Osteocyte (in vitro differentiated cells): ENCODE measurements around the gene TSPAN3. TPM values are rescaled to one million over a fixed set of nuclear protein-coding genes. Genes with fewer than 3 reads are reported as not detected.

ENCODE experiments used
- DNase-seq: peaks from one replicate; pipeline ENCODE4 v3.0.0; 2021; ENCODE audit warnings: mixed read lengths; ENCODE audit not compliant: unreplicated experiment; ENCODE audit errors: extremely low spot score
- H3K27ac Mint-ChIP-seq: one replicate; pipeline ENCODE4 v1.8.0; 2021; ENCODE audit warnings: mild to moderate bottlenecking, mixed read lengths; ENCODE audit not compliant: unreplicated experiment
- H3K27me3 Mint-ChIP-seq: one replicate; pipeline ENCODE4 v1.8.0; 2021; ENCODE audit warnings: mixed read lengths; ENCODE audit not compliant: unreplicated experiment
- H3K36me3 Mint-ChIP-seq: one replicate; pipeline ENCODE4 v1.8.0; 2021; ENCODE audit warnings: mixed read lengths; ENCODE audit not compliant: unreplicated experiment
- H3K4me1 Mint-ChIP-seq: one replicate; pipeline ENCODE4 v1.8.0; 2021; ENCODE audit warnings: mixed read lengths; ENCODE audit not compliant: unreplicated experiment
- H3K4me3 Mint-ChIP-seq: one replicate; pipeline ENCODE4 v1.8.0; 2021; ENCODE audit warnings: mild to moderate bottlenecking, moderate library complexity, mixed read lengths; ENCODE audit not compliant: unreplicated experiment
- H3K9me3 Mint-ChIP-seq: one replicate; pipeline ENCODE4 v1.8.0; 2021; ENCODE audit warnings: mixed read lengths; ENCODE audit not compliant: unreplicated experiment
- total RNA-seq: library from RNA; stranded (reverse); gene quantifications from 2 replicates; pipeline ENCODE4 v1.2.1, GENCODE V29; 2021
- TF ChIP-seq, protein P1 (sequence below): fragments of 200-600 bp; sonication (generic); IDR thresholded peaks from 2 replicates; pipeline ENCODE4 v1.5.0; 2021; ENCODE audit warnings: antibody characterized with exemption, mild to moderate bottlenecking, moderate library complexity

TSPAN3 gene
- total RNA-seq, 1 donor from 2014 or later, result 296 TPM

DNA sequence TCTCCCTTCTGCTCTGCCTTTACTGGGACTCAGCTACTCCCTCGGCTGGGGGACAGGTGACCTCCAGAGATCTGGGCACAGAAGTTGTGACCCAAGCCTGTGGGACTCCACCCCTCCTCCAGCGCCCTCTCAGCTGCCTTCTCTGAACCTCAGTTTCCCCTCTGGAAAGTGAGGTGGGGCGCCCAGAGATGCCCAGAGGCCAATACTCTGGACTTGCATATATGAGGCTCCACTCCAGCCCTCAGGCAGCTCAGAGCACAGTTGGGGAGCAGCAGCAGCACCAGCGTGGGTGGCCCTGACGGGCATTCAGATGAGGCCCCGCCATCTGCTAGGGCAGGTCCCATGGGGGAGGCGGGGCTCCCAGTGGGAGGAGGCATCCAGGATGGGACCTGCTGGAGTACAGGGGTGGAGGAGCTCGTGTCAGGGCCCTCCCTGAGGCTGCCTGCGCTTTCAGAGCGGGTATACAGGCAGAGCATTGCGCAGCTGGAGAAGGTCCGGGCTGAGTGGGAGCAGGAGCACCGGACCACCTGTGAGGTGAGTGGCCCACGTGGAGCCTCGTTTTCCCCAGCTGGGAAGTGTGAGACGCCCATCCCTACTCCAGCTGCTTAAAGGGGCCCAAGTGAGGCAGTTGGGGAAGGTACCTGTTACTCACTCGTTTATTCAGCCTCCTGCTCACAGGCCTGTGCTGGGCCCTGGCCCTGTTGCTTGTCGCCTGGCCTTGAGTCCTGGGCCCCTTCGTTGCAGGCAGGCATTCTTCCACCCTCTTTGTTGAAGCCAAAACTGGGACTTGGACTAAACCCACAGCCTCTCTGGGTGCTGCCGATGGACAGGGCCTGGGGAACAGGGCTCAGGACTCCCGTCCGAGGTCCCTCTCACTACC, 40.6 kb downstream of the TSPAN3 start:
- TF ChIP-seq, protein P1, sequence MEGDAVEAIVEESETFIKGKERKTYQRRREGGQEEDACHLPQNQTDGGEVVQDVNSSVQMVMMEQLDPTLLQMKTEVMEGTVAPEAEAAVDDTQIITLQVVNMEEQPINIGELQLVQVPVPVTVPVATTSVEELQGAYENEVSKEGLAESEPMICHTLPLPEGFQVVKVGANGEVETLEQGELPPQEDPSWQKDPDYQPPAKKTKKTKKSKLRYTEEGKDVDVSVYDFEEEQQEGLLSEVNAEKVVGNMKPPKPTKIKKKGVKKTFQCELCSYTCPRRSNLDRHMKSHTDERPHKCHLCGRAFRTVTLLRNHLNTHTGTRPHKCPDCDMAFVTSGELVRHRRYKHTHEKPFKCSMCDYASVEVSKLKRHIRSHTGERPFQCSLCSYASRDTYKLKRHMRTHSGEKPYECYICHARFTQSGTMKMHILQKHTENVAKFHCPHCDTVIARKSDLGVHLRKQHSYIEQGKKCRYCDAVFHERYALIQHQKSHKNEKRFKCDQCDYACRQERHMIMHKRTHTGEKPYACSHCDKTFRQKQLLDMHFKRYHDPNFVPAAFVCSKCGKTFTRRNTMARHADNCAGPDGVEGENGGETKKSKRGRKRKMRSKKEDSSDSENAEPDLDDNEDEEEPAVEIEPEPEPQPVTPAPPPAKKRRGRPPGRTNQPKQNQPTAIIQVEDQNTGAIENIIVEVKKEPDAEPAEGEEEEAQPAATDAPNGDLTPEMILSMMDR, result no peak
- Mint-ChIP-seq H3K36me3 (no peaks in the 10 kb centered on the region), H3K9me3 (no peaks in the 10 kb centered on the region), H3K27me3 (no peaks in the 10 kb centered on the region), H3K27ac (no peak overlapping the region), H3K4me3 (no peak overlapping the region), H3K4me1 (peaks cover 18% of the 10 kb centered on the region)
- DNase-seq, result peak; percentile 85

DNA sequence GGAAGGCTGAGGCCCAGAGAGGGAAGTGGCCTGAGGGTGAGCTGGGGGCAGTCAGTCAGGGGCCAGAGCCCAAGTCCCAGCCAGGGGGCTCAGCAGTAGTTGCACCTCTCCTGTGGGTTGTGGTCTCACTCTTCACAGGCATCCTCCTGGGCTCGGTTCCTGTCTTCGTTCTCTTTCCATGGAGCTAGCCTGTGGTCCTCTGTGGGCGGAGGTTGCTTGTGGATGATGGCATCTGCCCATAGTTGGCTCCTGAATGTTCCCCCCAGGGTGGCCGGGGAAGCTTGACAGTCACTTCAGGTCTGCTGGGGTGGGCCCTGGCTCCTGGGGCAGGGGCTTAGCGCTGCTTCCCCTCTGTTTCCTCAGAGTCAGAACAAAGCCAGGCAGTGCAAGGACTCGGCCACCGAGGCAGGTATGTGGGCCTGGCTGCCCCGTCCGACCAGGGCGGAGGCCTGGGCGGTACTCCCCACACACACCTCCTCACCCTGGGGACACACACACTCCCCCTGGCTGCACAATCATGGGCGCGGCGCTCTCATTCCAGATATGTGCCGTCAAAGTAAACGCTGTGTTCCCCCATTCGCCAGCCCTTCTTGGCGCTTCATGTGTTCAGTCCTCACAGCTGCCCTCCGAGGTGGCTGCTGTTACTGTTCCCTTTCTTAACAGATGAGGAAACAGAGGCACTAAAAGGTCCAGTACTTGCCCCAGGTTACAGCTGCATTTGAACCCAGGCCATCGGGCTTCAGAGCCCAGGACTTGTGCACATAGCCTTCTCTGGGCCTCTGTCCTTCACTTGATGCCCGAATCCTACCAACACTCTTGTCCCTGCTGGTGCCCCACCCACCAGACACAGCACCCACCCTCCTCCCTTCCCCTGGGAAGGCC, 41.5 kb downstream of the TSPAN3 start:
- H3K27ac Mint-ChIP-seq, result no peak overlapping the region
- H3K4me3 Mint-ChIP-seq, result no peak overlapping the region
- TF ChIP-seq, protein P1, result no peak

DNA sequence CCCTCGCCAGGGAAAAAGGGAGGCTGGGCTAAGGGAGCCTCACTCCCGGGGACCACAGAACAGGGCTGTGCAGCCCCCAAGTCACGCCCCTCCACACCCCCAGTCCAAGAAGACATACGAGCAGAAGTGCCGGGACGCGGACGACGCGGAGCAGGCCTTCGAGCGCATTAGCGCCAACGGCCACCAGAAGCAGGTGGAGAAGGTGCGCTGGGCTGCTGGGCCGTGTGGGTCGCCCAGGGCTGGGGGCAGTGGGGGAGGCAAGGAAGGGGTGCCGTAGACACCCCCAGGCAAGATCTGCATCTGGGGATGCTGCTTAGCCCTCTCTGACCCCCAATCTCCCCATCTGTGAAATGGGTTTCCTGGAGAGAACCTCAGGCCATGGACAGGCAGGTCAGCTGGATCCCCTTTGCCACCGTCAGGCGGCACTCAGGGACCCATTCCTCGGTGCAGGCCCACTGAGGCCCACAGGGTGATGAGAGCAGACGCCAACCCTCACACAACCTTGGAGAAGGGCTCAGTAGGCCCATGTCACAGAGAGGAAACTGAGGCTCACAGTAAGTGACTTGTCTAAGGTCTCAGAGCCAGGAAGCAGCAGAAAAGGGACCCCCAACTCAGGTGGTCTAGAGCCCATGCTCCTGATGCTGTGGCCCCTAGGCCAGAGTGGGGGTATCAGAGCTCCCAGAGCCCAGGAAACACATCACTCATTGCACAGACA, 42.3 kb downstream of the TSPAN3 start:
- no peaks in the 10 kb centered on the region for H3K36me3 Mint-ChIP-seq

More for the DNA sequence above, 41.5 kb downstream of the TSPAN3 start:
- H3K4me1 Mint-ChIP-seq, result peaks cover 14% of the 10 kb centered on the region
- no peaks in the 10 kb centered on the region for H3K36me3 Mint-ChIP-seq
- no peaks in the 10 kb centered on the region for H3K27me3 Mint-ChIP-seq
- DNase-seq, result peak; percentile 80
- H3K9me3 Mint-ChIP-seq, result no peaks in the 10 kb centered on the region

DNA sequence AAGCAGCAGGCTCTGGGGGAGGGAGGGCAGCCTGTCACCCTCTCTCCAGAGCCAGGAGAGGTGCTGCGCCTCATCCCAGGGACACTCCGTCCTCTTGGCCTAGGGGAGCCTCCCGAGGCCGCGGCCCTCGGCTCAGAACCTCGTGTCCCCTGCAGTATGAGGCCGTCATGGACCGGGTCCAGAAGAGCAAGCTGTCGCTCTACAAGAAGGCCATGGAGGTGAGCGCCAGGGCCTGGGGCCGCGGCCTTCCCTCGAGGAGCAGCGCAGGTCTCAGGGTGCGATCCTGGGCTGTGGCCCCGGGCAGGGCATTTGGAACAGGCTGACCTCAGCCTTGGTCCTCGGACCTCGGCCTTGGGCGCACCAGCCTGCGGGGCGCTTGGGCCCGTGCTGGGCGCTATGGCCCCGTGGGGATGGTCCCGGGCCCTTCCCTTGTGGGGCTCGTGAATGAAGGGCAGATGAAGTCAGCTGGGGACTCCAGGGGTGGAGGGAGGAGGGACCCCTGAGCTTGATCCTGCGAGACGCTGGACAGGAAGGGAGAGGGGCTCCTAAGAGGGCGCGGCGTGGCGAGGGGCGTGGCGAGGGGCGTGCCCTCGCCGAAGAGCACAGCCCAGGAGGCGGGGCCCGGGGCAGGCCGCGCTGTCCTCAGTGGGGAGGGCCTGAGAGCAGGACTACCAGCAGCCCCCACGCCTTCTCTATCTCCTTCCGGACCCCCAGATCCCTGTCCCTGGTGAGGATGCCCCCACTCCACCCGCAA, 43.0 kb downstream of the TSPAN3 start:
- Mint-ChIP-seq H3K27ac (no peak overlapping the region), H3K4me3 (no peak overlapping the region), H3K9me3 (no peaks in the 10 kb centered on the region), H3K4me1 (peaks cover 15% of the 10 kb centered on the region), H3K36me3 (no peaks in the 10 kb centered on the region), H3K27me3 (no peaks in the 10 kb centered on the region)
- TF ChIP-seq, protein P1, result no peak
- peak; percentile 83 for DNase-seq

More for the DNA sequence above, 42.3 kb downstream of the TSPAN3 start:
- no peaks in the 10 kb centered on the region for H3K9me3 Mint-ChIP-seq
- TF ChIP-seq, protein P1, result no peak
- no peak overlapping the region for H3K27ac Mint-ChIP-seq
- H3K4me1 Mint-ChIP-seq, result peaks cover 15% of the 10 kb centered on the region
- peak; percentile 80 for DNase-seq
- no peak overlapping the region for H3K4me3 Mint-ChIP-seq
- H3K27me3 Mint-ChIP-seq, result no peaks in the 10 kb centered on the region
